Endothelial cell of umbilical vein (primary cell): ENCODE results near the gene VPS45. TPM values are rescaled to one million over a fixed set of nuclear protein-coding genes. Genes with fewer than 3 reads are reported as not detected.

Experiments used
- BruUV-seq: library from RNA; stranded (reverse); fragments of 400-500 nt; replicated peaks from 2 replicates; lab custom pipeline; 2021; lab: Mats Ljungman, UMichigan
- CTCF ChIA-PET: fragments of 300-600, 350-600 bp; sonication (Branson Sonifier 250); formaldehyde crosslinking; loops from one replicate; lab custom pipeline; 2021; ENCODE audit warnings: antibody characterized with exemption, inconsistent platforms; lab: Charles Lee
- POLR2A ChIA-PET: fragments of 300-600, 350-600 bp; sonication (Branson Sonifier 250); formaldehyde crosslinking; loops from one replicate; lab custom pipeline; 2021; ENCODE audit warnings: antibody characterized with exemption, inconsistent platforms; lab: Charles Lee
- DNase-seq: peaks from one replicate; pipeline ENCODE4 v3.0.0-alpha.2; 2011; ENCODE audit warnings: low read depth, low spot score
- FAIRE-seq: peaks from 2 replicates; lab custom pipeline; 2011; peaks lifted over from hg19 to GRCh38; lab: Jason Lieb, UNC
- H2AFZ ChIP-seq: 2 replicates; pipeline ENCODE4 v1.6.0; 2012; ENCODE audit warnings: low read depth, low read length, control low read depth, inconsistent platforms
- H3K27ac ChIP-seq: 2 replicates; pipeline ENCODE4 v1.5.1; 2011; ENCODE audit warnings: low read depth, mild to moderate bottlenecking, control low read depth, low read length, moderate library complexity; ENCODE audit not compliant: insufficient read depth
- H3K27me3 ChIP-seq, 2 experiments: 2 replicates each; pipeline versions ENCODE4 v1.6.0 to v1.6.1; 2011; ENCODE audit warnings: low read length in 2 of 2, mixed read lengths in 1 of 2; ENCODE audit not compliant: control insufficient read depth in 2 of 2, insufficient read depth in 2 of 2
- H3K36me3 ChIP-seq, 2 experiments: 2 replicates in 1 of 2; 3 replicates in 1 of 2; pipeline ENCODE4 v1.5.1; 2011; ENCODE audit warnings: low read length in 2 of 2, mild to moderate bottlenecking in 1 of 2, moderate library complexity in 1 of 2; ENCODE audit not compliant: control insufficient read depth in 2 of 2, insufficient read depth in 2 of 2; ENCODE audit errors: extremely low read depth in 1 of 2
- H3K4me1 ChIP-seq: 3 replicates; pipeline ENCODE4 v1.5.1; 2011; ENCODE audit warnings: mild to moderate bottlenecking, low read length; ENCODE audit not compliant: control insufficient read depth, insufficient read depth; ENCODE audit errors: extremely low read depth
- H3K4me2 ChIP-seq: 2 replicates; pipeline ENCODE4 v1.6.1; 2011; ENCODE audit warnings: low read length, control low read depth, mixed read lengths; ENCODE audit not compliant: insufficient read depth
- H3K4me3 ChIP-seq, 3 experiments: fragments of 200-600 bp in 1 of 3; sonication (generic), shearing (Covaris generic) in 1 of 3; replicated peaks in 1 of 3; 2 replicates each; pipeline ENCODE4 v1.5.1; 2011 to 2016; ENCODE audit warnings: control low read depth in 3 of 3, low read length in 3 of 3, mild to moderate bottlenecking in 2 of 3, inconsistent platforms in 1 of 3, low read depth in 1 of 3, moderate library complexity in 1 of 3; ENCODE audit not compliant: insufficient read depth in 1 of 3
- H3K79me2 ChIP-seq: 2 replicates; pipeline ENCODE4 v1.6.0; 2012; ENCODE audit warnings: low read length, inconsistent platforms; ENCODE audit not compliant: control insufficient read depth, insufficient read depth
- H3K9ac ChIP-seq: replicated peaks from 2 replicates; pipeline ENCODE3; 2011; ENCODE audit warnings: low read length, control low read depth; ENCODE audit not compliant: insufficient read depth; ENCODE audit errors: extremely low read depth
- H3K9me1 ChIP-seq: replicated peaks from 3 replicates; pipeline ENCODE4 v1.6.0; 2011; ENCODE audit warnings: mild to moderate bottlenecking, low read length; ENCODE audit not compliant: control insufficient read depth, insufficient read depth; ENCODE audit errors: extremely low read depth
- H3K9me3 ChIP-seq: replicated peaks from 2 replicates; pipeline ENCODE4 v1.5.1; 2012; ENCODE audit warnings: low read length, inconsistent platforms; ENCODE audit not compliant: control insufficient read depth, insufficient read depth
- H4K20me1 ChIP-seq: replicated peaks from 2 replicates; pipeline ENCODE3; 2011; ENCODE audit warnings: mild to moderate bottlenecking, low read length; ENCODE audit not compliant: control insufficient read depth, insufficient read depth; ENCODE audit errors: extremely low read depth
- EZH2 ChIP-seq: IDR thresholded peaks from 2 replicates; pipeline ENCODE4 v1.6.1; 2012; ENCODE audit warnings: borderline replicate concordance, low read depth, mild to moderate bottlenecking, moderate library complexity, low read length, inconsistent platforms; ENCODE audit not compliant: severe bottlenecking
- FOS ChIP-seq: IDR thresholded peaks from 2 replicates; pipeline ENCODE4 v1.6.1; 2011; ENCODE audit warnings: mild to moderate bottlenecking, low read length, moderate library complexity, borderline replicate concordance; ENCODE audit not compliant: insufficient read depth
- GATA2 ChIP-seq: IDR thresholded peaks from 2 replicates; pipeline ENCODE4 v1.7.0; 2011; ENCODE audit warnings: low read depth, mild to moderate bottlenecking, moderate library complexity, mixed read lengths, low read length; ENCODE audit not compliant: insufficient read length, insufficient read depth
- JUN ChIP-seq: IDR thresholded peaks from 2 replicates; pipeline ENCODE4 v1.6.1; 2011; ENCODE audit warnings: borderline replicate concordance, low read depth; ENCODE audit not compliant: insufficient read length, insufficient read depth
- MYC ChIP-seq: IDR thresholded peaks from one replicate; pipeline ENCODE4 v1.6.1; 2011; ENCODE audit warnings: mild to moderate bottlenecking, low read depth, low read length
- POLR2A ChIP-seq: IDR thresholded peaks from 2 replicates; pipeline ENCODE4 v1.6.1; 2012; ENCODE audit warnings: low read depth, mild to moderate bottlenecking, control low read depth, low read length
- POLR2AphosphoS5 ChIP-seq: IDR thresholded peaks from 2 replicates; pipeline ENCODE4 v1.6.1; 2012; ENCODE audit warnings: low read depth, mild to moderate bottlenecking, control low read depth, low read length, moderate library complexity; ENCODE audit not compliant: insufficient read depth
- dilution Hi-C: fragments of 300-500 bp; cut with MboI; formaldehyde crosslinking; loops from one replicate; pipeline ENCODE4 v1.15.0; 2019; ENCODE audit warnings: low sequenced_read_pairs; ENCODE audit not compliant: extremely low pct_ligation_motif_present
- intact Hi-C: fragments of 100-400 bp; cut with micrococcal nuclease; formaldehyde crosslinking; loops from one replicate; pipeline ENCODE4 v1.10.0; 2022
- polyA plus RNA-seq, 4 experiments: library from polyadenylated mRNA; depleted of rRNA in 3 of 4; stranded (reverse) in 3 of 4; unstranded in 1 of 4; fragments of >200 nt; gene quantifications; 2 replicates each; pipeline versions ENCODE4 v1.2.1 to v1.2.3, GENCODE V29; 2011 to 2012; ENCODE audit warnings: missing spikeins in 1 of 4
- total RNA-seq: library from RNA; stranded (reverse); gene quantifications from 2 replicates; pipeline ENCODE4 v1.2.3, GENCODE V29; 2021
- TF ChIP-seq, protein P1 (sequence below), 2 donors: IDR thresholded peaks; 1 replicate in 1 of 2; 2 replicates in 1 of 2; pipeline ENCODE4 v1.5.1; 2011; ENCODE audit warnings: low read length in 2 of 2, mild to moderate bottlenecking in 2 of 2, moderate library complexity in 2 of 2, control low read depth in 1 of 2, inconsistent platforms in 1 of 2, low read depth in 1 of 2; ENCODE audit not compliant: insufficient read depth in 1 of 2; ENCODE audit errors: extremely low read depth in 1 of 2
- TF ChIP-seq, protein P2 (sequence below): IDR thresholded peaks from 2 replicates; pipeline ENCODE4 v1.6.1; 2011; ENCODE audit not compliant: insufficient read depth, insufficient read length

VPS45 gene
- total and polyA plus RNA-seq, 2 donors (not counting 3 experiments of a cell fraction or from before 2014, with no cell fraction given): 24.8 to 43.7 TPM

DNA sequence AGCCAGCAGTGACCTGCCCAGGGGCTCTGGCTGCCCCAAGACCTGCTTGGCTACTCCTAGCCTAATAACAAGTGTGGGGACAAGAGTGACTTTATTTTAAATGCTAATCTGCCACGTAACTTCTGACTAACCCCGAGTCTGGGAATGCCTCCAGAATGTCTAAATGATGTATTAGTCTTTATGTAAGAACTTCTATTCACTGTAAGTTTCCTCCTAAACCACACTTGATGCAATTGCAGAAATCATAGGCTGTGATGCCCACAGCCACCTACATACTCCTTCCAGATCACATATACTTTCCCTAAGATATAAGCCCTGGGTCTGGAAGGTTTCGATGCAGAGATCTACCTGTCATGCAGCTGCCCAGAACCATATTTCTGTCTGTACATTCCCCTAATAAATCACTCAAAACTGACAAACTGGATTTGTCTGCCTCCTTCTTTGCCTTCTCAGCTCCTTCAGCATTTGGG lies 5.9 kb upstream of the VPS45 start:
- Histone ChIP-seq H3K4me1 (peaks cover 16% of the 10 kb centered on the region), H2AFZ (no peak overlapping the region), H3K4me2 (no peak overlapping the region), H3K9ac (no peak overlapping the region), H3K9me1 (no peaks in the 10 kb centered on the region), H3K9me3 (no peaks in the 10 kb centered on the region), H3K36me3 (no peaks in the 10 kb centered on the region), H3K27ac (no peak overlapping the region), H3K79me2 (no peaks in the 10 kb centered on the region), H3K27me3 (no peaks in the 10 kb centered on the region), H4K20me1 (no peaks in the 10 kb centered on the region), H3K4me3 (no peak overlapping the region)
- no TSS peak for BruUV-seq
- FAIRE-seq (no peak), DNase-seq (no peak)
- intact Hi-C loops (no loop called here), dilution Hi-C loops (no loop called here)
- ChIA-PET POLR2A (no interaction called here), CTCF (interaction anchor here (1.1 kb wide), 2 partner anchors 107 to 125 kb away, joined by 3 to 5 read pairs; no protein-coding TSS in a partner anchor)
- TF ChIP-seq EZH2: no peak
- no peak for TF ChIP-seq JUN
- no peak for TF ChIP-seq FOS

DNA sequence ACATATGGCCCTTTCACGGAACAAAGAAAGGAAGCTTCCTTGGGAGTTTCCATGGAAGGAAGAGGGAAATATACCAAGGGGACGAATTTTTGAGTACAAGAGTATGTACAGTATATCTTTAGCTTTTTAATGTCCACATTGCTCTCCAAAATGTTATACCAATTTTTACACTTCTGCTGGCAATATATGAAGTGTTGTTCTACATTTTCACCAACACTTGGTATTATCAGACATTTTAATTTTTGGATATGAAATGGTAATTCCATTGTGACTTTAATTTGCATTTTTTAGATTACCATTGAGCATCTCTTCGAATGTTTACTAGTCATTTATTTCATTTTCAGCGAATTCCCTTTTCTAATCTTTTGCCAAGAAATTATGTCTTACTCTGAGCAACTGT lies 5.5 kb upstream of the VPS45 start:
- no peaks in the 10 kb centered on the region for H3K27me3 ChIP-seq
- CTCF ChIA-PET: interaction anchor here (1.1 kb wide), 2 partner anchors 107 to 125 kb away, joined by 3 to 5 read pairs; no protein-coding TSS in a partner anchor
- no peak overlapping the region for H3K4me3 ChIP-seq
- no peak overlapping the region for H3K27ac ChIP-seq
- DNase-seq (no peak), FAIRE-seq (no peak)
- no peaks in the 10 kb centered on the region for H3K9me3 ChIP-seq
- no peaks in the 10 kb centered on the region for H3K79me2 ChIP-seq
- H3K9ac ChIP-seq: no peak overlapping the region
- no peak overlapping the region for H3K4me2 ChIP-seq
- H3K4me1 ChIP-seq: peaks cover 16% of the 10 kb centered on the region
- POLR2A ChIA-PET: no interaction called here
- dilution Hi-C loops (no loop called here), intact Hi-C loops (no loop called here)
- BruUV-seq: no TSS peak
- no peaks in the 10 kb centered on the region for H3K9me1 ChIP-seq
- H2AFZ ChIP-seq: no peak overlapping the region
- no peaks in the 10 kb centered on the region for H4K20me1 ChIP-seq
- TF ChIP-seq JUN (no peak), POLR2AphosphoS5 (no peak), FOS (no peak), MYC (no peak), EZH2 (no peak), POLR2A (no peak), GATA2 (no peak)
- TF ChIP-seq, protein P1, sequence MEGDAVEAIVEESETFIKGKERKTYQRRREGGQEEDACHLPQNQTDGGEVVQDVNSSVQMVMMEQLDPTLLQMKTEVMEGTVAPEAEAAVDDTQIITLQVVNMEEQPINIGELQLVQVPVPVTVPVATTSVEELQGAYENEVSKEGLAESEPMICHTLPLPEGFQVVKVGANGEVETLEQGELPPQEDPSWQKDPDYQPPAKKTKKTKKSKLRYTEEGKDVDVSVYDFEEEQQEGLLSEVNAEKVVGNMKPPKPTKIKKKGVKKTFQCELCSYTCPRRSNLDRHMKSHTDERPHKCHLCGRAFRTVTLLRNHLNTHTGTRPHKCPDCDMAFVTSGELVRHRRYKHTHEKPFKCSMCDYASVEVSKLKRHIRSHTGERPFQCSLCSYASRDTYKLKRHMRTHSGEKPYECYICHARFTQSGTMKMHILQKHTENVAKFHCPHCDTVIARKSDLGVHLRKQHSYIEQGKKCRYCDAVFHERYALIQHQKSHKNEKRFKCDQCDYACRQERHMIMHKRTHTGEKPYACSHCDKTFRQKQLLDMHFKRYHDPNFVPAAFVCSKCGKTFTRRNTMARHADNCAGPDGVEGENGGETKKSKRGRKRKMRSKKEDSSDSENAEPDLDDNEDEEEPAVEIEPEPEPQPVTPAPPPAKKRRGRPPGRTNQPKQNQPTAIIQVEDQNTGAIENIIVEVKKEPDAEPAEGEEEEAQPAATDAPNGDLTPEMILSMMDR (IDR thresholded peaks at IDR 0.05; ENCODE audit: extremely low read depth in 1 of 2, insufficient read depth in 1 of 2, low read depth in 1 of 2, low read length in 2 of 2): no peak
- TF ChIP-seq, protein P2, sequence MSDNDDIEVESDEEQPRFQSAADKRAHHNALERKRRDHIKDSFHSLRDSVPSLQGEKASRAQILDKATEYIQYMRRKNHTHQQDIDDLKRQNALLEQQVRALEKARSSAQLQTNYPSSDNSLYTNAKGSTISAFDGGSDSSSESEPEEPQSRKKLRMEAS: no peak
- H3K36me3 ChIP-seq: no peaks in the 10 kb centered on the region
